Measurements from ENCODE around the gene MINAR1.

Gene MINAR1

GRCh38 chr15:79442911-79443310, 10.8 kb downstream of the MINAR1 start:
- Histone ChIP-seq H3K4me2 (ENCODE audit: low read depth, low read length) (no peak overlapping the region), H4K20me1 (ENCODE audit: insufficient read depth, low read length) (no peaks in the 10 kb centered on the region), H3K27ac (ENCODE audit: low read length) (no peak overlapping the region), H3K9me2 (replicated peaks; ENCODE audit: insufficient read depth, low read length) (no peaks in the 10 kb centered on the region), H3F3A (ENCODE audit: insufficient read depth, low read length) (no peaks in the 10 kb centered on the region), H3K9ac (ENCODE audit: low read length) (no peak overlapping the region), H3K27me3 (replicated peaks; ENCODE audit: insufficient read depth, low read length) (no peaks in the 10 kb centered on the region), H3K36me3 (replicated peaks; ENCODE audit: insufficient read depth, low read length) (no peaks in the 10 kb centered on the region), H2AFZ (ENCODE audit: low read length) (no peak overlapping the region), H3K9me3 (replicated peaks; ENCODE audit: insufficient read depth, low read length) (no peaks in the 10 kb centered on the region), H3K79me2 (ENCODE audit: low read length) (no peaks in the 10 kb centered on the region), H3K4me1 (ENCODE audit: low read length) (no peaks in the 10 kb centered on the region), H3K4me3 (ENCODE audit: low read length) (no peak overlapping the region)
- DNase-seq = no peak
- no peak for TF ChIP-seq EZH2 (optimal IDR thresholded peaks at IDR 0.05; ENCODE audit: low read depth, low read length)
- TF ChIP-seq, protein P1, sequence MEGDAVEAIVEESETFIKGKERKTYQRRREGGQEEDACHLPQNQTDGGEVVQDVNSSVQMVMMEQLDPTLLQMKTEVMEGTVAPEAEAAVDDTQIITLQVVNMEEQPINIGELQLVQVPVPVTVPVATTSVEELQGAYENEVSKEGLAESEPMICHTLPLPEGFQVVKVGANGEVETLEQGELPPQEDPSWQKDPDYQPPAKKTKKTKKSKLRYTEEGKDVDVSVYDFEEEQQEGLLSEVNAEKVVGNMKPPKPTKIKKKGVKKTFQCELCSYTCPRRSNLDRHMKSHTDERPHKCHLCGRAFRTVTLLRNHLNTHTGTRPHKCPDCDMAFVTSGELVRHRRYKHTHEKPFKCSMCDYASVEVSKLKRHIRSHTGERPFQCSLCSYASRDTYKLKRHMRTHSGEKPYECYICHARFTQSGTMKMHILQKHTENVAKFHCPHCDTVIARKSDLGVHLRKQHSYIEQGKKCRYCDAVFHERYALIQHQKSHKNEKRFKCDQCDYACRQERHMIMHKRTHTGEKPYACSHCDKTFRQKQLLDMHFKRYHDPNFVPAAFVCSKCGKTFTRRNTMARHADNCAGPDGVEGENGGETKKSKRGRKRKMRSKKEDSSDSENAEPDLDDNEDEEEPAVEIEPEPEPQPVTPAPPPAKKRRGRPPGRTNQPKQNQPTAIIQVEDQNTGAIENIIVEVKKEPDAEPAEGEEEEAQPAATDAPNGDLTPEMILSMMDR (IDR thresholded peaks at IDR 0.05; ENCODE audit: low read length) = no peak
- TF ChIP-seq EZH2phosphoT487 (IDR thresholded peaks at IDR 0.05; ENCODE audit: low read length) = no peak

DNA sequence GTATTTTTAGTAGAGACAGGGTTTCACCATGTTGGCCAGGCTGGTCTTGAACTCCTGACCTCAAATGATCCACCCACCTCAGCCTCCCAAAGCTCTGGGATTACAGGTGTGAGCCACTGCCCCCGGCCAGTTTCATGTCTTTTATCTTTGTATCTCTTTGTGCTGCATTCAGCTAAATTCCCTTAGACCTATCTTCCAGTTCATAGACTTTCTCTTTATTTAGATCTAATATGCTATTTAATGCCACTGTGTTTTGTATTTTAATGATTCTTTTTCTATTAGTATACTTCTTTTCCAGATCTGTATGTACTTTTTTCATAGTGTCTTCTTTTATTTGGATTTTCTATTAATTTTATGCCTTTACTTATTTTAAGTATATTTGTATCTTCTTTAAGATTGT, 14.9 kb downstream of the MINAR1 start:
- Histone ChIP-seq H3K9ac (ENCODE audit: low read length) (no peak overlapping the region), H3K79me2 (ENCODE audit: low read length) (no peaks in the 10 kb centered on the region), H3K27me3 (replicated peaks; ENCODE audit: insufficient read depth, low read length) (no peaks in the 10 kb centered on the region), H3F3A (ENCODE audit: insufficient read depth, low read length) (no peaks in the 10 kb centered on the region), H2AFZ (ENCODE audit: low read length) (no peak overlapping the region), H3K9me2 (replicated peaks; ENCODE audit: insufficient read depth, low read length) (no peaks in the 10 kb centered on the region), H3K4me1 (ENCODE audit: low read length) (no peaks in the 10 kb centered on the region), H3K4me3 (ENCODE audit: low read length) (no peak overlapping the region), H3K36me3 (replicated peaks; ENCODE audit: insufficient read depth, low read length) (no peaks in the 10 kb centered on the region), H3K27ac (ENCODE audit: low read length) (no peak overlapping the region), H3K9me3 (replicated peaks; ENCODE audit: insufficient read depth, low read length) (no peaks in the 10 kb centered on the region), H3K4me2 (ENCODE audit: low read depth, low read length) (no peak overlapping the region), H4K20me1 (ENCODE audit: insufficient read depth, low read length) (no peaks in the 10 kb centered on the region)
- TF ChIP-seq, protein P1 (IDR thresholded peaks at IDR 0.05; ENCODE audit: low read length) = no peak
- no peak for TF ChIP-seq EZH2phosphoT487 (IDR thresholded peaks at IDR 0.05; ENCODE audit: low read length)
- no peak for TF ChIP-seq EZH2 (optimal IDR thresholded peaks at IDR 0.05; ENCODE audit: low read depth, low read length)
- no peak for DNase-seq

GRCh38 chr15:79450648-79451047, 18.5 kb downstream of the MINAR1 start:
- no peak overlapping the region for H3K27ac ChIP-seq (ENCODE audit: low read length)
- H2AFZ ChIP-seq (ENCODE audit: low read length) = no peak overlapping the region
- no peaks in the 10 kb centered on the region for H3K36me3 ChIP-seq (replicated peaks; ENCODE audit: insufficient read depth, low read length)
- no peaks in the 10 kb centered on the region for H4K20me1 ChIP-seq (ENCODE audit: insufficient read depth, low read length)
- H3K4me1 ChIP-seq (ENCODE audit: low read length) = peaks cover 15% of the 10 kb centered on the region
- no peaks in the 10 kb centered on the region for H3K9me3 ChIP-seq (replicated peaks; ENCODE audit: insufficient read depth, low read length)
- no peak for DNase-seq
- H3K4me2 ChIP-seq (ENCODE audit: low read depth, low read length) = no peak overlapping the region
- TF ChIP-seq EZH2phosphoT487 (IDR thresholded peaks at IDR 0.05; ENCODE audit: low read length) (no peak), EZH2 (optimal IDR thresholded peaks at IDR 0.05; ENCODE audit: low read depth, low read length) (no peak)
- TF ChIP-seq, protein P1 (IDR thresholded peaks at IDR 0.05; ENCODE audit: low read length) = peak; percentile 11; the same call in 1 of the 2 replicates
- H3K27me3 ChIP-seq (replicated peaks; ENCODE audit: insufficient read depth, low read length) = no peaks in the 10 kb centered on the region
- H3K4me3 ChIP-seq (ENCODE audit: low read length) = no peak overlapping the region
- no peaks in the 10 kb centered on the region for H3K79me2 ChIP-seq (ENCODE audit: low read length)
- peaks cover 10% of the 10 kb centered on the region for H3F3A ChIP-seq (ENCODE audit: insufficient read depth, low read length)
- H3K9ac ChIP-seq (ENCODE audit: low read length) = no peak overlapping the region
- no peaks in the 10 kb centered on the region for H3K9me2 ChIP-seq (replicated peaks; ENCODE audit: insufficient read depth, low read length)

Measured in MM.1S (cell line).